Measurements from ENCODE around the gene AOX1.

Gene AOX1

DNA sequence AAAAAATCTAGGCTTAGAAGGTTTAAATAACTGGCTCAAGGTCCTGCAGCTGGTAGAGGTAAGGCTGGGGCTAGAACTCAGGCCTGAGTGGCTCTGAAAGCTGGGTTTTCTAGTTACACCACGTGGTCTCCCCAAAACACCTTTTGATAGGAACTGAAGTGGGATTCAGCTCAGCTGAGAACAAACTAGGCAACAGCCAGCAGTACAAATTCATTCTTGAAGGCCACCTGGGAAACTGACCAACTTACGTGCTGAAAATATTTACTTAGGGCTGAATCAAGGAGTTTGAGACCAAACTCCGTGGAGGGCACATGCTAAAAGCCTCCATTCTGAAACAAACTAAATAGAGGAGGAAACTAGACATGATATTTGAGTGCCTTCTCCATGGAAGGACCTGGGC is 67.2 kb downstream of the AOX1 start:
- POLR2A ChIA-PET = no interaction called here
- Histone ChIP-seq H3K36me3 (ENCODE audit: control insufficient read depth in 2 of 2, insufficient read depth in 1 of 2, low read length in 2 of 2) (no peaks in the 10 kb centered on the region), H3K9me3 (ENCODE audit: control insufficient read depth, insufficient read depth, low read depth, low read length) (no peaks in the 10 kb centered on the region), H3K4me3 (ENCODE audit: low read depth, low read length) (no peak overlapping the region), H3K27ac (ENCODE audit: extremely low read depth, low read depth, low read length) (no peak overlapping the region), H3K4me1 (ENCODE audit: control insufficient read depth, insufficient read depth, low read length) (no peaks in the 10 kb centered on the region)
- TF ChIP-seq ZNF174 (tag by site-specific recombination; IDR thresholded peaks at IDR 0.05) = no peak
- TF ChIP-seq, protein P1, sequence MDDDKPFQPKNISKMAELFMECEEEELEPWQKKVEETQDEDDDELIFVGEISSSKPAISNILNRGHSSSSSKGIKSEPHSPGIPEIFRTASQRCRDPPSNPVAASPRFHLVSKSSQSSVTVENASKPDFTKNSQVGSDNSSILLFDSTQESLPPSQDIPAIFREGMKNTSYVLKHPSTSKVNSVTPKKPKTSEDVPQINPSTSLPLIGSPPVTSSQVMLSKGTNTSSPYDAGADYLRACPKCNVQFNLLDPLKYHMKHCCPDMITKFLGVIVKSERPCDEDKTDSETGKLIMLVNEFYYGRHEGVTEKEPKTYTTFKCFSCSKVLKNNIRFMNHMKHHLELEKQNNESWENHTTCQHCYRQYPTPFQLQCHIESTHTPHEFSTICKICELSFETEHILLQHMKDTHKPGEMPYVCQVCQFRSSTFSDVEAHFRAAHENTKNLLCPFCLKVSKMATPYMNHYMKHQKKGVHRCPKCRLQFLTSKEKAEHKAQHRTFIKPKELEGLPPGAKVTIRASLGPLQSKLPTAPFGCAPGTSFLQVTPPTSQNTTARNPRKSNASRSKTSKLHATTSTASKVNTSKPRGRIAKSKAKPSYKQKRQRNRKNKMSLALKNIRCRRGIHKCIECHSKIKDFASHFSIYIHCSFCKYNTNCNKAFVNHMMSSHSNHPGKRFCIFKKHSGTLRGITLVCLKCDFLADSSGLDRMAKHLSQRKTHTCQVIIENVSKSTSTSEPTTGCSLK (tag by site-specific recombination; IDR thresholded peaks at IDR 0.05) = no peak
- no peak for TF ChIP-seq OVOL3 (tag by site-specific recombination; IDR thresholded peaks at IDR 0.05)
- no peak for TF ChIP-seq ZNF169 (tag by site-specific recombination; IDR thresholded peaks at IDR 0.05)
- TF ChIP-seq, protein P2, sequence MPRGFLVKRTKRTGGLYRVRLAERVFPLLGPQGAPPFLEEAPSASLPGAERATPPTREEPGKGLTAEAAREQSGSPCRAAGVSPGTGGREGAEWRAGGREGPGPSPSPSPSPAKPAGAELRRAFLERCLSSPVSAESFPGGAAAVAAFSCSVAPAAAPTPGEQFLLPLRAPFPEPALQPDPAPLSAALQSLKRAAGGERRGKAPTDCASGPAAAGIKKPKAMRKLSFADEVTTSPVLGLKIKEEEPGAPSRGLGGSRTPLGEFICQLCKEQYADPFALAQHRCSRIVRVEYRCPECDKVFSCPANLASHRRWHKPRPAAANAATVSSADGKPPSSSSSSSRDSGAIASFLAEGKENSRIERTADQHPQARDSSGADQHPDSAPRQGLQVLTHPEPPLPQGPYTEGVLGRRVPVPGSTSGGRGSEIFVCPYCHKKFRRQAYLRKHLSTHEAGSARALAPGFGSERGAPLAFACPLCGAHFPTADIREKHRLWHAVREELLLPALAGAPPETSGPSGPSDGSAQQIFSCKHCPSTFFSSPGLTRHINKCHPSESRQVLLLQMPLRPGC (tag by site-specific recombination; IDR thresholded peaks at IDR 0.05) = no peak
- no peak for TF ChIP-seq ZNF785 (tag by site-specific recombination; IDR thresholded peaks at IDR 0.05)
- CTCF ChIA-PET = no interaction called here

DNA sequence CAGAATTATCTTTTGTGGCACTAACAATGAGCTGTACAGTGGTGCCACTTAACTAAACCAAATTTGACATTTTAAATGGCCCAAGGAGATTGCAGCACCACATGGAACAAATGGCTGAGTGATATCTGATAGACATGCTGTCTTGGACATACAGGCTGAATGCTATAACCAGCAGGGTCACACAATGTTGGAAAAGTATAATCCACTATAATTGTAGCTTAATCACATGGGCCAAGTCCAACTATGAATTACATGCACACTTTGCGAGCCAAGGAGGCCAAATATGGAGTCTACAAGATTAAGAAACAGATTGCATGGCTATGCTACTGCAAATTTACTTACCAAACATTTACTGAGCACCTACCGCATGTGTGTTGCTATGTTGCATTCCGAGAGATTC is 69.0 kb downstream of the AOX1 start:
- ChIA-PET CTCF (no interaction called here), POLR2A (no interaction called here)
- Histone ChIP-seq H3K27ac (ENCODE audit: extremely low read depth, low read depth, low read length) (no peak overlapping the region), H3K36me3 (ENCODE audit: control insufficient read depth in 2 of 2, insufficient read depth in 1 of 2, low read length in 2 of 2) (no peaks in the 10 kb centered on the region), H3K9me3 (ENCODE audit: control insufficient read depth, insufficient read depth, low read depth, low read length) (no peaks in the 10 kb centered on the region), H3K4me1 (ENCODE audit: control insufficient read depth, insufficient read depth, low read length) (no peaks in the 10 kb centered on the region), H3K4me3 (ENCODE audit: low read depth, low read length) (no peak overlapping the region)
- TF ChIP-seq ZNF335 (tag by site-specific recombination; conservative IDR thresholded peaks at IDR 0.05) (no peak), ZNF394 (tag by site-specific recombination; IDR thresholded peaks at IDR 0.05; ENCODE audit: borderline replicate concordance) (no peak), ZNF239 (tag by site-specific recombination; IDR thresholded peaks at IDR 0.05) (no peak), ZNF623 (tag by site-specific recombination; IDR thresholded peaks at IDR 0.05) (no peak), ZNF701 (tag by site-specific recombination; IDR thresholded peaks at IDR 0.05) (no peak), ZNF560 (tag by site-specific recombination; IDR thresholded peaks at IDR 0.05; ENCODE audit: borderline replicate concordance) (no peak), ZNF114 (tag by site-specific recombination; IDR thresholded peaks at IDR 0.05) (no peak), ZNF433 (tag by site-specific recombination; IDR thresholded peaks at IDR 0.05; ENCODE audit: low read depth) (no peak), KLF9 (tag by site-specific recombination; IDR thresholded peaks at IDR 0.05; ENCODE audit: low read depth) (no peak), KLF8 (tag by site-specific recombination; IDR thresholded peaks at IDR 0.05) (no peak)
- TF ChIP-seq, protein P3, sequence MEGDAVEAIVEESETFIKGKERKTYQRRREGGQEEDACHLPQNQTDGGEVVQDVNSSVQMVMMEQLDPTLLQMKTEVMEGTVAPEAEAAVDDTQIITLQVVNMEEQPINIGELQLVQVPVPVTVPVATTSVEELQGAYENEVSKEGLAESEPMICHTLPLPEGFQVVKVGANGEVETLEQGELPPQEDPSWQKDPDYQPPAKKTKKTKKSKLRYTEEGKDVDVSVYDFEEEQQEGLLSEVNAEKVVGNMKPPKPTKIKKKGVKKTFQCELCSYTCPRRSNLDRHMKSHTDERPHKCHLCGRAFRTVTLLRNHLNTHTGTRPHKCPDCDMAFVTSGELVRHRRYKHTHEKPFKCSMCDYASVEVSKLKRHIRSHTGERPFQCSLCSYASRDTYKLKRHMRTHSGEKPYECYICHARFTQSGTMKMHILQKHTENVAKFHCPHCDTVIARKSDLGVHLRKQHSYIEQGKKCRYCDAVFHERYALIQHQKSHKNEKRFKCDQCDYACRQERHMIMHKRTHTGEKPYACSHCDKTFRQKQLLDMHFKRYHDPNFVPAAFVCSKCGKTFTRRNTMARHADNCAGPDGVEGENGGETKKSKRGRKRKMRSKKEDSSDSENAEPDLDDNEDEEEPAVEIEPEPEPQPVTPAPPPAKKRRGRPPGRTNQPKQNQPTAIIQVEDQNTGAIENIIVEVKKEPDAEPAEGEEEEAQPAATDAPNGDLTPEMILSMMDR (tag by site-specific recombination; IDR thresholded peaks at IDR 0.05) = no peak
- TF ChIP-seq, protein P4, sequence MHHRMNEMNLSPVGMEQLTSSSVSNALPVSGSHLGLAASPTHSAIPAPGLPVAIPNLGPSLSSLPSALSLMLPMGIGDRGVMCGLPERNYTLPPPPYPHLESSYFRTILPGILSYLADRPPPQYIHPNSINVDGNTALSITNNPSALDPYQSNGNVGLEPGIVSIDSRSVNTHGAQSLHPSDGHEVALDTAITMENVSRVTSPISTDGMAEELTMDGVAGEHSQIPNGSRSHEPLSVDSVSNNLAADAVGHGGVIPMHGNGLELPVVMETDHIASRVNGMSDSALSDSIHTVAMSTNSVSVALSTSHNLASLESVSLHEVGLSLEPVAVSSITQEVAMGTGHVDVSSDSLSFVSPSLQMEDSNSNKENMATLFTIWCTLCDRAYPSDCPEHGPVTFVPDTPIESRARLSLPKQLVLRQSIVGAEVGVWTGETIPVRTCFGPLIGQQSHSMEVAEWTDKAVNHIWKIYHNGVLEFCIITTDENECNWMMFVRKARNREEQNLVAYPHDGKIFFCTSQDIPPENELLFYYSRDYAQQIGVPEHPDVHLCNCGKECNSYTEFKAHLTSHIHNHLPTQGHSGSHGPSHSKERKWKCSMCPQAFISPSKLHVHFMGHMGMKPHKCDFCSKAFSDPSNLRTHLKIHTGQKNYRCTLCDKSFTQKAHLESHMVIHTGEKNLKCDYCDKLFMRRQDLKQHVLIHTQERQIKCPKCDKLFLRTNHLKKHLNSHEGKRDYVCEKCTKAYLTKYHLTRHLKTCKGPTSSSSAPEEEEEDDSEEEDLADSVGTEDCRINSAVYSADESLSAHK (tag by site-specific recombination; IDR thresholded peaks at IDR 0.05) = no peak
- TF ChIP-seq, protein P5, sequence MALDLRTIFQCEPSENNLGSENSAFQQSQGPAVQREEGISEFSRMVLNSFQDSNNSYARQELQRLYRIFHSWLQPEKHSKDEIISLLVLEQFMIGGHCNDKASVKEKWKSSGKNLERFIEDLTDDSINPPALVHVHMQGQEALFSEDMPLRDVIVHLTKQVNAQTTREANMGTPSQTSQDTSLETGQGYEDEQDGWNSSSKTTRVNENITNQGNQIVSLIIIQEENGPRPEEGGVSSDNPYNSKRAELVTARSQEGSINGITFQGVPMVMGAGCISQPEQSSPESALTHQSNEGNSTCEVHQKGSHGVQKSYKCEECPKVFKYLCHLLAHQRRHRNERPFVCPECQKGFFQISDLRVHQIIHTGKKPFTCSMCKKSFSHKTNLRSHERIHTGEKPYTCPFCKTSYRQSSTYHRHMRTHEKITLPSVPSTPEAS (tag by site-specific recombination; IDR thresholded peaks at IDR 0.05) = no peak
- TF ChIP-seq, protein P6, sequence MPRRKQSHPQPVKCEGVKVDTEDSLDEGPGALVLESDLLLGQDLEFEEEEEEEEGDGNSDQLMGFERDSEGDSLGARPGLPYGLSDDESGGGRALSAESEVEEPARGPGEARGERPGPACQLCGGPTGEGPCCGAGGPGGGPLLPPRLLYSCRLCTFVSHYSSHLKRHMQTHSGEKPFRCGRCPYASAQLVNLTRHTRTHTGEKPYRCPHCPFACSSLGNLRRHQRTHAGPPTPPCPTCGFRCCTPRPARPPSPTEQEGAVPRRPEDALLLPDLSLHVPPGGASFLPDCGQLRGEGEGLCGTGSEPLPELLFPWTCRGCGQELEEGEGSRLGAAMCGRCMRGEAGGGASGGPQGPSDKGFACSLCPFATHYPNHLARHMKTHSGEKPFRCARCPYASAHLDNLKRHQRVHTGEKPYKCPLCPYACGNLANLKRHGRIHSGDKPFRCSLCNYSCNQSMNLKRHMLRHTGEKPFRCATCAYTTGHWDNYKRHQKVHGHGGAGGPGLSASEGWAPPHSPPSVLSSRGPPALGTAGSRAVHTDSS (tag by site-specific recombination; IDR thresholded peaks at IDR 0.05) = no peak
